Body of pancreas (tissue), 4 donors: Measurements from ENCODE around the gene DPH2. TPM values are rescaled to one million over a fixed set of nuclear protein-coding genes. Genes with fewer than 3 reads are reported as not detected.

Source experiments
- ATAC-seq: fragments of 150-250 bp; one replicate; pipeline ENCODE4 v1.9.1; 2016
- DNase-seq, 4 donors: peaks; one replicate each; pipeline ENCODE4 v3.0.0-alpha.2; 2019
- H3K27ac ChIP-seq, 4 donors: fragments of 200-600 bp; sonication (generic); 1 replicate in 3 of 4; 2 replicates in 1 of 4; pipeline versions ENCODE4 v1.5.1 to v1.6.1; 2016 to 2019; ENCODE audit warnings: mild to moderate bottlenecking in 1 of 4, mixed read lengths in 1 of 4, moderate library complexity in 1 of 4
- H3K27me3 ChIP-seq, 2 donors: fragments of 200-600 bp; sonication (generic); one replicate each; pipeline ENCODE4 v1.6.0; 2016; ENCODE audit warnings: mild to moderate bottlenecking in 1 of 2
- H3K36me3 ChIP-seq, 2 donors: fragments of 200-600 bp; sonication (generic); replicated peaks in 1 of 2; 2 replicates each; pipeline ENCODE4 v1.5.1; 2016; ENCODE audit warnings: low read depth in 2 of 2; ENCODE audit not compliant: insufficient read depth in 1 of 2
- H3K4me1 ChIP-seq: fragments of 200-600 bp; sonication (generic); one replicate; pipeline ENCODE4 v1.6.0; 2016
- H3K4me3 ChIP-seq, 2 donors: fragments of 200-600 bp; sonication (generic); 1 replicate in 1 of 2; 2 replicates in 1 of 2; pipeline ENCODE4 v1.5.1; 2016 to 2019
- H3K9me3 ChIP-seq, 3 donors: fragments of 200-600 bp; sonication (generic); 1 replicate in 2 of 3; 2 replicates in 1 of 3; pipeline ENCODE4 v1.5.1; 2016
- CTCF ChIP-seq, 7 experiments: fragments of 450-650 bp in 4 of 7; fragments of 200-600 bp in 3 of 7; sonication (generic) in 3 of 7; IDR thresholded peaks; one replicate each; pipeline ENCODE4 v1.5.1; 2016 to 2019; ENCODE audit warnings: antibody characterized with exemption in 7 of 7
- POLR2A ChIP-seq, 3 donors: fragments of 450-650 bp; IDR thresholded peaks; one replicate each; pipeline ENCODE4 v1.6.1; 2016; ENCODE audit warnings: antibody characterized with exemption in 3 of 3, mild to moderate bottlenecking in 2 of 3
- WGBS, 2 donors: methylation state at CpG; one replicate each; pipeline ENCODE4 v1.1.5; 2017; 5-methylcytosine and 5-hydroxymethylcytosine counted together
- intact Hi-C: fragments of 100-400 bp; cut with DNase I; formaldehyde crosslinking; loops from one replicate; pipeline ENCODE4 v1.15.1; 2023
- total RNA-seq, 2 donors: library from RNA; depleted of rRNA; stranded (reverse); fragments of >200 nt; gene quantifications; one replicate each; pipeline ENCODE4 v1.1.0, GENCODE V29; 2016

Gene DPH2
- total RNA-seq, 2 donors from 2014 or later: 25.4 to 35.3 TPM

- no peak for TF ChIP-seq POLR2A (IDR thresholded peaks at IDR 0.05)
- TF ChIP-seq CTCF (IDR thresholded peaks at IDR 0.05): no peak
- H3K9me3 ChIP-seq: no peaks in the 10 kb centered on the region
- H3K36me3 ChIP-seq: no peaks in the 10 kb centered on the region
- H3K27ac ChIP-seq: no peak overlapping the region
- DNase-seq: no peak
- H3K4me1 ChIP-seq: no peaks in the 10 kb centered on the region
- intact Hi-C loops: no loop called here
- no peak overlapping the region for H3K4me3 ChIP-seq
- no peak for ATAC-seq
- WGBS, 2 donors: 86 to 98% methylated on average over 5 to 10 of the region's 13 CpGs
- no peaks in the 10 kb centered on the region for H3K27me3 ChIP-seq
These were observed 49.7 kb downstream of the DPH2 start for GRCh38 chr1:44019466-44019948.

- 78 to 100% methylated on average over 1 to 6 of the region's 6 CpGs for WGBS, 2 donors
- Histone ChIP-seq H3K9me3 (no peaks in the 10 kb centered on the region), H3K4me3 (no peak overlapping the region), H3K36me3 (no peaks in the 10 kb centered on the region), H3K27me3 (no peaks in the 10 kb centered on the region), H3K27ac (no peak overlapping the region), H3K4me1 (no peaks in the 10 kb centered on the region)
- no peak for DNase-seq
- ATAC-seq: no peak
- TF ChIP-seq CTCF (IDR thresholded peaks at IDR 0.05) (no peak), POLR2A (IDR thresholded peaks at IDR 0.05) (no peak)
- intact Hi-C loops: no loop called here
These were observed 50.7 kb downstream of the DPH2 start for GRCh38 chr1:44020464-44020863.

- ATAC-seq (no peak), DNase-seq (no peak)
- TF ChIP-seq CTCF (IDR thresholded peaks at IDR 0.05) (no peak), POLR2A (IDR thresholded peaks at IDR 0.05) (no peak)
- no peaks in the 10 kb centered on the region for H3K9me3 ChIP-seq
- no peaks in the 10 kb centered on the region for H3K36me3 ChIP-seq
- 91 to 100% methylated on average over 2 to 8 of the region's 8 CpGs for WGBS, 2 donors
- H3K4me1 ChIP-seq: no peaks in the 10 kb centered on the region
- no peaks in the 10 kb centered on the region for H3K27me3 ChIP-seq
- intact Hi-C loops: no loop called here
- no peak overlapping the region for H3K4me3 ChIP-seq
- H3K27ac ChIP-seq: no peak overlapping the region
These were observed 51.3 kb downstream of the DPH2 start for GRCh38 chr1:44021156-44021555.

GRCh38 chr1:44021581-44022321 is 51.9 kb downstream of the DPH2 start:
- Histone ChIP-seq H3K27me3 (no peaks in the 10 kb centered on the region), H3K4me3 (no peak overlapping the region), H3K4me1 (no peaks in the 10 kb centered on the region), H3K27ac (no peak overlapping the region), H3K36me3 (no peaks in the 10 kb centered on the region), H3K9me3 (no peaks in the 10 kb centered on the region)
- 86 to 93% methylated on average over 3 to 10 of the region's 10 CpGs for WGBS, 2 donors
- ATAC-seq (no peak), DNase-seq (no peak)
- TF ChIP-seq CTCF (IDR thresholded peaks at IDR 0.05) (no peak), POLR2A (IDR thresholded peaks at IDR 0.05) (no peak)
- intact Hi-C loops: no loop called here

Other genes starting within 250 kb of the DPH2 start
- gene ARTN, start 36.2 kb upstream of the DPH2 start, total RNA-seq: 10 to 100 TPM in 1 of 2 donors, 1 to 10 TPM in 1; 1.3 to 12.5 TPM
- gene IPO13, start 23.1 kb upstream of the DPH2 start, total RNA-seq: 10 to 100 TPM; 10.4 to 29.3 TPM
- gene ATP6V0B, start 5.0 kb downstream of the DPH2 start, total RNA-seq: 100 to 1,000 TPM in 1 of 2 donors, 10 to 100 TPM in 1; 73.5 to 103 TPM
- gene B4GALT2, start 9.2 kb downstream of the DPH2 start, total RNA-seq: 10 to 100 TPM; 18.2 to 29.3 TPM
- 10 to 100 TPM in 1 of 2 donors, 1 to 10 TPM in 1; 6.7 to 21.1 TPM for gene CCDC24, start 21.6 kb downstream of the DPH2 start, total RNA-seq
- gene SLC6A9, start 61.5 kb downstream of the DPH2 start, total RNA-seq: 1 to 10 TPM; 2.3 to 4.6 TPM
- gene KLF17, start 148.8 kb downstream of the DPH2 start, total RNA-seq: not detected
- not detected for gene KLF18, start 171.6 kb downstream of the DPH2 start, total RNA-seq
- 10 to 100 TPM; 39.2 to 93.3 TPM for gene DMAP1, start 243.5 kb downstream of the DPH2 start, total RNA-seq